HG03439 (cell line): ENCODE data around the gene CC2D2B.
A peak's percentile ranks its signal among the peaks of the same experiment; 100 is the strongest.
"Not testable (repeated sequence)": the region's sequence is repeated elsewhere in the genome, so short reads cannot be mapped to it uniquely, and the experiment has no call there.

Source experiments
- ATAC-seq: cut with Tn5 transposase; IDR thresholded peaks from one replicate; pipeline ENCODE4 v1.9.1; 2021; ENCODE audit warnings: mild to moderate bottlenecking, moderate library complexity; ENCODE audit not compliant: unreplicated experiment

Gene CC2D2B

DNA sequence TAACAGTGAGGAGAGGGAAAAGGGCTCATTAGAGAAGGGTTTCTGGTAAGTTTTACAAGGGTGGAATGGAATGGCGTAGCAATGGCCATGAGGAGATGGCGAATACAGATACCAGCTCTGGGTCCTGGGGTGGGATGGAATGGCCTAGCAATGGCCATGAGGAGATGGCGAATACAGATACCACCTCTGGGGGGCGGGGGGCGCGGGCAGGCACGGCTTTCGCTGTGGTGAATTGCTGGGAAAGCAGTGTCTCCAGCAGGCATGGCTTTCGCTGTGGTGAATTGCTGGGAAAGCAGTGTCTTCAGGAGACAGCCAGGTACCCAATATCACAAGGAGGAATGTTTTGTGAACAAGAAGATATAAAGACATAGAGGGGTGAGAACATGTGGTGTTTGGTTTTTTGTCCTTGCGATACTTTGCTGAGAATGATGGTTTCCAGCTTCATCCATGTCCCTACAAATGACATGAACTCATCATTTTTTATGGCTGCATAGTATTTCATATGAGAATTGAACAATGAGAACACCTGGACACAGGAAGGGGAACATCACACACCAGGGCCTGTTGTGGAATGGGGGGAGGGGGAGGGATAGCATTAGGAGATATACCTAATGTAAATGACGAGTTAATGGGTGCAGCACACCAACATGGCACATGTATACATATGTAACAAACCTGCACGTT is 1.7 kb upstream of the CC2D2B start:
- not testable (repeated sequence) for ATAC-seq

DNA sequence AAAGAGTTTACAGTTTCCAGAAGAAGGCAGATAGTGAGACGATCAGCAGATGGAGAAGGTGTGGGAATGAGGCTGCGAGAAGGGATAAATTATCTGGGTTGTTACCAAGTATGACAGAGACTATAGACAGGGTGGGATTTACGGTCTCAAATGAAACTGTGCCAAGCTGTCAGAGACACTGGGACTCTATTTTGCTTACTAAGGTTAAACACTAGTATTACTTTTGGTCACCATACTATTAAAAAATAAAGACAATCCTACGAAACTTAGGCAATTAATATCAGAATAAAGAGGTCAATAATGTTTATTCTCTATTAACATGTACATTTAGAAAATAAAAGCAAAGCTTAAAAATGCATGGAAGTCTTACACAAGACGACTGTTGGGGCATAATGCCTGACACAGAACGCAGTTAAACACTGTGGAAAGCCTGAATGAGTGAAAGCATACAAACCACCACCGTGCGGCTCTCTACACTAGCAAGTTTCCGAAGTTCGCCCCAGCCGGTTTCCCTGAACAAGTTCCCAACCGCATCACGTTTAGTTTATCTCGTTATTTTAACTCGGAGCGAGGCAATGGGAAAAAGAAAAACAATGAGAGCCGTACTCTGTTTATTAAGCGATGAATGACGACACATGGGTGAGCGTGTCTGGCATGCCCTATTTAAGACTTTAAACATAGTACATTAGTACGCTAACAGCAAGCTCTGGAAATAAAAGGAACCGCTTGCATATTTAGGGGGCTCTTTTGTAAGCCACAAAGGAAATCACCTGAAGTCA is 909 bp upstream of the CC2D2B start:
- peak; percentile 23 for ATAC-seq

DNA sequence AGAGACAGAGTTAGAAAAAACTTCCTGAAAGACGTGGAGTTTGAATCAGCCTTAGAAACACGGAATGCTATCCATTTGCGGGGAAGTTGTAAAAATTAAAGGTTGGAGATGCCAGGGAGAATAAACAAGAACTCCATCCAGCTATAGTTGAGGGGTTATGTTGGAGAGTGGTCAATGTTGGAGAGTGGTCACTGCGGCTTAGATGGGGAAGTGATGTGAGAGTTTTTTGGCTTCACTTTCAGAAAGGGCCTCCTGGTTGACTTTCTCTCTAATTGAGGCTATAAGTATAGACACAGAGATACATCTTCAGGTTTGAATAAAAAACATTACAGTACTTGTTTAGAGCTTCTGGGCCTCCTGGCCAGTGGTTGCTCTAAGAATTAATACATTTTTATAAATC is 675 bp downstream of the CC2D2B start:
- no peak for ATAC-seq

DNA sequence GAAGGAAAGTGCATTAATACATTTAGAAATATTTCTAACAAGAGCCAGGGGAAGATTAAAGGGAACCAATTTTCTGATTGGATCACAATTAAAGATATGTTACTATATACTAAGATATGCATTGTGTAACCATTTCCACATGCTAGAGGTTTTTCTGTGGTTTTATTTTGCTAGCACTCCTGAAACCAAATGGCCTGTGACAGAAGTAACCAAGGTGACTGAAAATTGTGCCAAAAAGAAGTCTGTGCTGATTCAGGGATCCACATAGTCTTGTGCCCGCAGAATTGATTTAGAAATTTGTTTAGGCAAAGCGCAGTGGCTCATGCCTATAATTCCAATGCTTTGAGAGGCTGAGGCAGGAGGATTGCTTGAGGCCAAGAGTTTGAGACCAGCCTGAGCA is 1.8 kb downstream of the CC2D2B start:
- ATAC-seq = no peak

DNA sequence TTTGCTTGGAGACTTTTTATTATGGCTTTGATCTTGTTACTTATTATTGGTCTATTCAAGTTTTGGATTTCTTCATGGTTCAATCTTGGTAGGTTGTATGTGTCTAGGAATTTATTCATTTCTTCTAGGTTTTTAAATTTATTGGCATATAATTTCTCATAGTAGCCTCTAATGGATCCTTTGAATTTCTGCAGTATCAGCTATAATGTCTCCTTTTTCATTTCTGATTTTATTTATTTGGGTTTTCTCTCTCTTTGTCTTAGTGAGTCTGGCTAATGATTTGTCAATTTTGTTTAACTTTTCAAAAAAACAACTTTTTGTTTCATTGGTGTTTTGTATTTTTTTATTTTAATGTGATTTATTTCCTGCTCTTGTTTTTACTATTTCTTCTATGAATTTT is 8.3 kb downstream of the CC2D2B start:
- ATAC-seq = not testable (repeated sequence)

DNA sequence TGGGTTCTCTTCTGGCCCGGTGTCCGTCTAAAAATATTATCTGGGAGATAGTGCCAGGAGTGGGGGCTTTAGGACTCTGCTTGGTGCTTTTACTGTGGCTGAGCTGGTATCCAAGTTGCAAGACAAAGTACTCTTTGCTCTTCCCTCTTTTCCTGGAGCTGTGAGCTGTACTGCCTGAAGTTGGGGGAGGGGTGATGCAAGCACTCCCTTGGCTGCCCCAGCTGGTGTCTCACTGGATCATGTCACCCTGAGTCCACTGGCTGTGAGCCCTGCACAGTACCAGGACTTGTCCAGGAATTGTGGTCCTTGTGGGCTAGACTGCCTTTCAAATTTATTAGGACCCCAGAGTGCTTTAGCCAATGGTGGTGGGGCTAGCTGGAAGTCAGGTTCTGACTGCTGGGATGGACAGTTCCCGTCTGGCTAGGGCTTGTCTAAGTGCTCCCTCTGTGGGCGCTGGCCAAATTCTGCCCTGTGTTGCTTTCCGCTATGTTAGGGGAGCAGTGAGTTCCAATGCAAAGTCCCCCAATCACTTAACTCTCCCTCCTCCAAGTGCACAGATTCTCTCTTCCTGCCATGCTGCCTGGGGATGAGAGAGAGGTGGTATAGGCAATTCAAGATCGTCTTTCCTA is 13.1 kb downstream of the CC2D2B start:
- no peak for ATAC-seq

DNA sequence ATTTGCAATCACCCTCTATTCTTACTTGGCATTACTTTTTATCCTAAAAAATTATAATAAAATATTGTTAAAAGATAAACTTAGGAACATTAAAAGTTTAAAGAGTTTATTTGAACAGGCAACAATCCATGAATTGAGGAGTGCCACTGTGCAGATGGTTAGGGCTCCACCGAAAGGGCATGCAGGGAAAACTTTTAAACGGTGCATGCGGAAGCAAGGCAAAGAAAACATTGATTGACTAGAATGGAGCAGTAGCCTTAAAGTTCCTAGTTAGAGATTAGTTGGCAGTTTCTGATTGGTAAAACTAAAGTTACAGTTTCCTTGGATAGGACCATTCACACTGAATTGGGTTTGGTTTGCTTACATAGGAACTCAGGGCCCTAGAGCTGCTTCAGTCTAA is 17.3 kb downstream of the CC2D2B start:
- ATAC-seq = no peak

DNA sequence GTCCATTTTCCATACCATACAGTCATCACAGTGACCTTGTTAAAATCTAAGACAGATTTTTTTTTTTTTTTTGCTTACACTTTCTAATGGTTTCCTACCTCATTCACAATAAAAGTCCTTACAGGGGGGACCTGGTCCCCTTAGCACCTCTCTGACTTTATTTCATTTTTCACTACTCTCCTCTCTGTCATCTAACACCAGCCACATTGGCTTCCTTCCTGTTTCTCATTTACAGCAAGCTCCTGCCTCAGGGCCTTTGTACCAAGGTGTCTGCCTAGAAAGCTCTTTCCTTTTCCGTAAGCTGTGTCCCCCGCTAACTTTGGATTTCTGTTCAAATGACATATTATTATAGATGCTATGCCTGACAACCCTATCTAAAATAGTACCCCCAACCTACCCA is 27.7 kb downstream of the CC2D2B start:
- no peak for ATAC-seq

DNA sequence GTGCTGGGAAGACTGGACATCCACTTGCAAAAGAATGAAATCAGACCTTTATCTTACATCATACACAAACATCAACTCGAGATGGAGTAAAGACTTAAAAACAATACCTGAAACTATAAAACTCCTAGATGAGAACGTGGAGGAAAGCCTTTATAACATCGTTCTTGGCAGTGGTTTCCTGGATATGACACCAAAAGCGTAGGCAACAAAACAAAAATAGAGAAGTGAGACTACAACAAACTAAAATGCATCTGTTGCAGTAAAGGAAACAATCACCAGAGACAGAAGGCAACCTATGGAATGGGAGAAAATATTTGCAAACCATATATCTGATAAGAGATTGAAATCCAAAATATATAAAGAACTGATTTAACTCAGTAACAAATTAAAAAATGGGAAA is 33.3 kb downstream of the CC2D2B start:
- no peak for ATAC-seq

DNA sequence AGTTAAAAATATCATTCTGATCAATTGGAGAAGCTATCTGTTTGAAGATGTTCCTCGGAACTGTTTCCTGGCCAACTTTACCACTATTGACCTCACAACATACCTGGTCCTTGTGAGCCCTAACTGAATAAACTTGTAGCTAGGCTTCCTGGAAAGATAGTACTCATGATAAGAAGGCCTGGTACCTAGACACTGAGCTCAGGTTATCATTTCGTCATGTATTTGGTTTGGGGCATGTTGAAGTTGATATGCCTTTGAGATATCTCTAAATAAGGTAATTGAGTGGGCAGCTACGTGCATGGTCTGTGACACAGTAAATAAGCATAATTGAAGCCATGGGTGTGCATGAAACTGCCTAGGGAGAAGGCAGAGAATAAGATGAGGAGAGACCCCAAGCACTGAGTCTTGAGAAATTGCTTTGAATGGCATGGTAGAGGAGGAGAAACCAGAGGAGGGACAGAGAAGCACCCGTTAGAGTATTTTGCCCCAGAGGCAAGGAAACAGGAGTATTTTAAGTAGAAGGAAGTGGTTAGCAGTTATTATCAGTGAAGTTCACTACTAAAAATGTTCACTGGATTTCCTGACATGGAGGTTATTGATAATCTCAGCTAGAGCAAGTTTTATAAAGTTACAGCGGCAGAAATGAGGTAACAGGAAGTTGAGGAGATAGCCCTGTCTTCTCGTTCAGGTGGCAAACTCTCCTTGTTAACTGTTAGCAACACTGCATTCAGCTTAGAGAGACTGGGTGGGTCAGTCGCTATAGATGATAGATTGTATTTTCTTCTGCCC is 55.6 kb downstream of the CC2D2B start:
- ATAC-seq = no peak

DNA sequence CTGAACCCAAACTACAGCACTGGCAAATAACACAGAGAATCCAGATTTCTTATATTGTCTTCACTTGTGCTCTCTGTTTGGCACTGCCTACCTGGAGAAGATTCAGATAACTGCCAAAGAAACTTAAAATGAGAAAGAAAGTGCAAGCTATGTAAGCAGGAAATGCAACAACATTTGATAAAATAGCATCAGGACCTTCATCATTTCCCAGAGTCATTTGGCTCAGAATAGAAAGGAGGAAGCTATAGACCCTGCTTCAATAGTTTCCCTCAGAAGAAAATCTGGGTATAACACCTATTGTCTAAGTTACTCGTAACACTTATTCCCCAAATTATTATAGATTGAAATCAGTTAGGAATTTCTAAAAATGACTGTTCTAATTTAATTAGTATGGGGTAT is 56.2 kb downstream of the CC2D2B start:
- no peak for ATAC-seq

DNA sequence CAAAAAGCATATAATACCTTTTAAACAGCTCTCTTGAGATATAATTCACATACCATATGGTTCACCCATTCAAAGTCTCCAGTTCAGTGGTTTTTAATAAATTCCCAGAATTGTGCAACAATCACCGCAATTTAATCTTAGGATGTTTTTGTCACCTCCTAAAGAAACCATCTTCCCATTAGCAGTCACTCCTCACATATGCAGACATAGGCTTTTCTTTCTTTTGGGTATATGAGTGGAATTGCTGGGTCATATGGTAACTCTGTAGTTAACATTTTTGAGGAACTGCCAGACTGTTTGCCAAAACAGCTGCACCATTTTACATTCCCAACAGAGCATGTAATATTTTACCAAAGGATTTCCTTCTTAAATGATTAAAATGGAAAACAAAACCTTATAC is 57.0 kb downstream of the CC2D2B start:
- ATAC-seq = no peak

DNA sequence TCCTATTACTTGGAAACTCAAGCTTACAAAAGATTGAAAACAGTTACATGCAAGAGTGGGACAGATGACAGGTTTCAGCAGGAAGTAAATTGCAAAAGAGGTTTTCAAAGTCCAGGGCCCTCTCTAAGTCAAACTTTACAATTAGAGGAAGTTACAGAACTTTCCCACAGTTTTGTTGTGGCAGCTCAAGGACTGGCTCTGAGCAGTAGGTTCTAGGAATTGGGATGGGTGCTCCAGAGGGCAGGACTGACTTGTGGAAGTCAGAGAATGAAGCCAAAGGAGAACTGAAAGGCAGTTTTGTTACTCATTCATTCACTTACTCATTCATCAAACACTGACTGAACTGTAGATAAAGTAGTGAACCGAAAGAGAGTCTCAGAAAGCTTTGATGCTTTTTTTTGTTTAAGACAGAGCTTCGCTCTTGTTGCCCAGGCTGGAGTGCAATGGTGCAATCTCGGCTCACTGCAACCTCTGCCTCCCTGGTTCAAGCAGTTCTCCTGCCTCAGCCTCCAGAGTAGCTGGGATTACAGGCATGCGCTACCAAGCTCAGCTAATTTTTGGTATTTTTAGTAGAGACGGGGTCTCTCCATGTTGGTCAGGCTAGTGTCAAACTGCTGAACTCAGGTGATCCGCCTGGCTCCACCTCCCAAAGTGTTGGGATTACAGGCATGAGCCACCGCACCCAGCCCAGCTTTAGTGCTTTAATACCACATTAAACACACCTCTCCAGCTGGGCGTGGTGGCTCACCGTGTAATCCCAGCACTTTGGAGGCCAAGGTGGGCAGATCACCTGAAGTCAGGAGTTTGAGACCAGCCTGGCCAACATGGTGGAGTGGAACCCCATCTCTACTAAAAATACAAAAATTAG is 68.8 kb downstream of the CC2D2B start:
- ATAC-seq = no peak

DNA sequence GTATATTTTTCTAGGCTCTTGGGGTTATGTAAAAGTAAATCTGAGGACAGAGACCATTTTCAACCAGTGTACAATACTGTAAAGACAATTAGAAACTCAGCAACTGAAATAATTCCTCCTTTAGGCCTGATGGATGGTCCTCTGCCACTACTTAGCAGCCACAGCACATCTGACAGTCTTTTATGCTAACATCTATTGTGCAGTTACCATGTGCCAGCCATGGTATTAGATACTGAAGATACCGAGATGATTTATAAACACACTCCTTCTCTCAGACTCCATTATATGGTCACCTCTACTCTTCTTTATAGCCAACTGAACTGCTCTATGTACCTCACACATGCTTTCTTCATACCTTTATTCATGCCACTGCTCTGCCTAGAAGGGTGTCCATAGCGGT is 74.4 kb downstream of the CC2D2B start:
- ATAC-seq = no peak

DNA sequence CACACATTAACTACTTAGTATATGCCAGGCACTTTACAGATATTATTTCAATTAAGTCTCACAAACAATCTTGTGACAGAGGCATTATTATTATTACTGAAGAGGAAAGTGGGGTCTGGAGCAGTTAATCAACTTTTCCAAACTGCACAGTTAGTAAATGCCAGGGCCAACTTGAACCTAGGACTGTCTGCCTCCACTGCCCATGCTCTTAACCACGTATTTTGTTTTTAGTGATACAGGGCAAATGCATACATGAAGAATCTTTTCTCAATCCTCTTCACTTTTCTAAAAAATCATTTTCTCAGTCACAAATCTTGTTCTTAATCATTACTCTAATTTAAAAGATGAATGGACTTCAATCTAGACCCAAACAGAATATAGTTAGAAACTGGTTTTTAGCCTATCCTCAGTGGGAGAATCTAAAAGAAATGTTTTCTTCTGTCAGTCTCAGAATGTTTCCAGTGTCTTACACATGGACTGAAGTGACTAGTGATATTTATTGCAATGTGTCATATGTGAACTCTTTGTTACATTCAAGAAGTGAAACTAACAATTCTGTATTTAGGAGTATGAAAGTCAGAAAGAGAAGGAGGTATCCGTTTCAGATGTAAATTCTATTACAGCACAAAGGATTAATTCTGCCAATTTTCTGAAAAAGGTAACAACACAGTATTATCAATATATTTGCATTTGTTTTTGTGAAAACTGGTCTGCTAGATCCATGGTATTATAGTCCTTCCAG is 80.1 kb downstream of the CC2D2B start:
- ATAC-seq = peak; percentile 79

DNA sequence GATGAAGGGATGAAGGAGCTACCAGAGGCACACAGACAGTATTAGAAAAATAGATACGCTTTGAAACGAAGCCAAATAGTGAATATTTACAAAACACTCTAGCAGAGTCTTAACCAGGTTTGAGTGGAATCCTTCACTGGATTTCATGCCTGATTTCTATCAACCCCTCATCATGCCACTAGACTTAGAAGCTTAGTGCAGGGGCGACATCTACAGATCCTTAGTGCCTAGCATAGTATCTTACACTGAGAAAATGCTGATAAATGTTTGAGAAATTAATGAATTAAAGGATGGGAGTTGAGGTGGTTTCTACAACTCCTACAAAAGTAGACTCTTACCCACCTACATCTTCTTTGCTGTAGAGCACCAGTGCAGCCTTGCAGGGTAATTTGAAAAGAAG is 80.9 kb downstream of the CC2D2B start:
- ATAC-seq = no peak

DNA sequence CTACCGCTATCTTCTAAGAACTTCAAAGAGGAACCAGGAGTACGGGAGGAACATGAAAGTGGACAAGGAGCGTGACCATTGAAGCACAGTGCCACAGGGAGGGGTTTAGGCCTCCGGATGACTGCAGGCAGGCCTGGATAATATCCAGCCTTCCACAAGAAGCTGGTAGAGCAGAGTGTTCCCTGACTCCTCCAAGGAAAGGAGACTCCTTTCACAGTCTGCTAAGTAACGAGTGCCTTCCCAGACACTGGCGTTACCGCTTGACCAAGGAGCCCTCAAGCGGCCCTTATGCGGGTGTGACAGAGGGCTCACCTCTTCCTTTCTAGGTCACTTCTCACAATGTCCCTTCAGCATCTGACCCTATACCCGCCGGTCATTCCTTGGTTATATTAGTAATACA is 86.6 kb downstream of the CC2D2B start:
- ATAC-seq = not testable (repeated sequence)

DNA sequence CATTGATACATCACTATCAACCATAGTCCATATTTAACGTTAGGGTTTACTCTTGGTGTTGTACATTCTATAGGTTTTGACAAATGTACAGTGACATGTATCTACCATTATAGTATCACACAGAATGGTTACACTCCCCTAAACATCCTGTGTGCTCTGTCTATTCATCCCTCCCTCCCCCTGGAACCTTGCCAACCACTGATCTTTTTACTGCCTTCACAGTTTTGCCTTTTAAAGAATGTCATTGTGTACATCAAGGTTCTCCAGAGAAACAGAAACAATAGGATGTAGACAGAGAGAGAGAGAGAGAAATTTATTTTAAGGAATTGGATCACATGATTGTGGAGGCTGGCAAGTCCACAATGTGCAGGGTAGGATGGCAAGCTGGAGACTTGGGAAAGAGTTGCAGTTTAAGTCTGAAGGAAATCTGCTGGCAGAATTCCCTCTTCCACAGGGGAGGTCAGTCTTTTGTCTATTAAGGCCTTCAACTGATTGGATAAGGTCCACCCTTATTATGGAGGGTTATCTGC is 90.5 kb downstream of the CC2D2B start:
- no peak for ATAC-seq

DNA sequence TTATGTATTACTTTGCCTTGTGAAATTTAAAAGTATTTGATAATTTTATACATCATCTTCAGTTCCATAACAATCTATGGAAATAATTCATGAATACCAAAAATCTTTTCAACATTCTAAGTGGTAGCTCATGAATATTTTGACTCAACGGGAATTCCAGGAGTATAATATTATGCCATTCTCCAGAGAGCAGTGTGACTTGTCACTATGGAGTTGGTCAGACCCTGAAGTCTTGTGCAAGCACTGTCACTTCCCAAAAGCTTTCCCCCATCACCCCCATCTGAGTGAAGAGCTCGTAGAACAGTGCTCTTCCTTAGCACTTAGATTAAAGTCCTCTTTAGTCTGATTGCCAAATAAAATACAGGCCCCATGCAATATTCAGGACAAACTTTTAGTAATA is 106.2 kb downstream of the CC2D2B start:
- no peak for ATAC-seq
